ENCODE data around the gene AFAP1.

Gene AFAP1

GRCh38 chr4:7890635-7891393 is 48.8 kb downstream of the AFAP1 start:
- DNase-seq: no peak

- no peak for DNase-seq
Observed at GRCh38 chr4:7887436-7887835, 52.2 kb downstream of the AFAP1 start.

- DNase-seq: no peak
Observed at GRCh38 chr4:7886007-7886973, 53.4 kb downstream of the AFAP1 start.

GRCh38 chr4:7885216-7886006 is 54.2 kb downstream of the AFAP1 start:
- no peak for DNase-seq

- DNase-seq: no peak
Observed at GRCh38 chr4:7880683-7881082, 59.0 kb downstream of the AFAP1 start.

GRCh38 chr4:7879127-7879526 is 60.5 kb downstream of the AFAP1 start:
- DNase-seq: no peak

GRCh38 chr4:7878323-7878722 is 61.3 kb downstream of the AFAP1 start:
- no peak for DNase-seq

- DNase-seq: no peak
Observed at GRCh38 chr4:7877176-7877575, 62.5 kb downstream of the AFAP1 start.

GRCh38 chr4:7876201-7876875 is 63.3 kb downstream of the AFAP1 start:
- peak; percentile 19 for DNase-seq

GRCh38 chr4:7874838-7875237 is 64.8 kb downstream of the AFAP1 start:
- no peak for DNase-seq

GRCh38 chr4:7873881-7874280 is 65.8 kb downstream of the AFAP1 start:
- no peak for DNase-seq

- no peak for DNase-seq
Observed at GRCh38 chr4:7872264-7872771, 67.3 kb downstream of the AFAP1 start.

- no peak for DNase-seq
Observed at GRCh38 chr4:7871356-7871755, 68.3 kb downstream of the AFAP1 start.

- DNase-seq: no peak
Observed at GRCh38 chr4:7868892-7869471, 70.7 kb downstream of the AFAP1 start.

- no peak for DNase-seq
Observed at GRCh38 chr4:7868436-7868775, 71.3 kb downstream of the AFAP1 start.

GRCh38 chr4:7867701-7868435 is 71.8 kb downstream of the AFAP1 start:
- no peak for DNase-seq

GRCh38 chr4:7867191-7867590 is 72.5 kb downstream of the AFAP1 start:
- no peak for DNase-seq

- DNase-seq: no peak
Observed at GRCh38 chr4:7865533-7865932, 74.1 kb downstream of the AFAP1 start.

- no peak for DNase-seq
Observed at GRCh38 chr4:7864685-7865084, 75.0 kb downstream of the AFAP1 start.

- peak; percentile 16 for DNase-seq
Observed at GRCh38 chr4:7863911-7864681, 75.6 kb downstream of the AFAP1 start.
